Spinal cord (tissue), 10 donors: Measurements from ENCODE around the gene SLC22A15. TPM values are rescaled to one million over a fixed set of nuclear protein-coding genes. Genes with fewer than 3 reads are reported as not detected.
"Not testable (repeated sequence)": the region's sequence is repeated elsewhere in the genome, so short reads cannot be mapped to it uniquely, and the experiment has no call there.

Experiments
- DNase-seq, 6 donors: peaks; one replicate each; pipeline versions ENCODE4 v3.0.0 to v3.0.0-alpha.2; 2013 to 2015; ENCODE audit warnings: low spot score in 6 of 6, low read depth in 4 of 6
- H3K27ac ChIP-seq: one replicate; pipeline ENCODE4 v1.5.1; 2013; ENCODE audit warnings: low read depth, low read length, control low read depth
- H3K27me3 ChIP-seq: one replicate; pipeline ENCODE4 v1.6.1; 2013; ENCODE audit warnings: low read length; ENCODE audit not compliant: control insufficient read depth, insufficient read depth
- H3K36me3 ChIP-seq: one replicate; pipeline ENCODE4 v1.6.1; 2013; ENCODE audit warnings: low read length; ENCODE audit not compliant: control insufficient read depth, insufficient read depth
- H3K4me1 ChIP-seq: one replicate; pipeline ENCODE4 v1.6.1; 2013; ENCODE audit warnings: low read length; ENCODE audit not compliant: control insufficient read depth, insufficient read depth
- H3K4me3 ChIP-seq: one replicate; pipeline ENCODE4 v1.5.1; 2013; ENCODE audit warnings: low read depth, low read length, control low read depth
- H3K9me3 ChIP-seq: one replicate; pipeline ENCODE4 v1.6.1; 2013; ENCODE audit warnings: low read length; ENCODE audit not compliant: control insufficient read depth, insufficient read depth
- WGBS: methylation state at CpG from one replicate; pipeline ENCODE4 v1.1.5; 2013; ENCODE audit warnings: missing lambda C conversion rate; ENCODE audit not compliant: insufficient coverage; 5-methylcytosine and 5-hydroxymethylcytosine counted together
- polyA plus RNA-seq, 2 donors: library from polyadenylated mRNA; unstranded; fragments of 120-200 nt; gene quantifications; one replicate each; pipeline ENCODE4 v1.2.1, GENCODE V29; 2013; ENCODE audit not compliant: insufficient read length in 2 of 2
- total RNA-seq, 2 donors: library from RNA; depleted of rRNA in 1 of 2; stranded (reverse); fragments of 120-200 nt in 1 of 2; fragments of >200 nt in 1 of 2; gene quantifications; one replicate each; pipeline versions ENCODE4 v1.2.3 to v1.2.4, GENCODE V29; 2013 to 2014
- donor health status: healthy.

Gene SLC22A15
- total and polyA plus RNA-seq, 4 donors = 10.0 to 36.0 (median 23.1) TPM

DNA sequence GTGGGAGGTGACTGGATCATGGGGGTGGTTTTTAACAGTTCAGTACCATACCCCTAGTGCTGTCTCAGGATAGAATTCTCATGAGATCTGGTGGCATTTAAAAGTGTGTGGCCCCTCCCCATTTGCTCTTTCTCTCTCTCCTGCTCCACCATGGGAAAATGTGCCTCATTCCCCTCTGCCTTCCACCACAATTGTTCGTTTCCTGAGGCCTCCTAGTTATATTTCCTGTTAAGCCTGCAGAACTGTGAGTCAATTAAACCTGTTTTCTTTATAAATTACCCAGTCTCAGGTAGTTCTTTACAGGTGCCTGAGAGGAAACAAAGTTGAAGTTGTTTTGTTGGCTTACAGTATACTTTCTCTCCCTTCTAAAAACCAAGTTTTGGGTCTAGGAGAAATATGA is 23.1 kb upstream of the SLC22A15 start:
- H3K36me3 ChIP-seq = no peaks in the 10 kb centered on the region
- no peak overlapping the region for H3K27ac ChIP-seq
- H3K4me1 ChIP-seq = no peaks in the 10 kb centered on the region
- no CpG with 5 or more reads among the region's 1 CpG for WGBS
- H3K4me3 ChIP-seq = no peak overlapping the region
- no peak for DNase-seq
- H3K9me3 ChIP-seq = no peaks in the 10 kb centered on the region
- H3K27me3 ChIP-seq = no peaks in the 10 kb centered on the region

DNA sequence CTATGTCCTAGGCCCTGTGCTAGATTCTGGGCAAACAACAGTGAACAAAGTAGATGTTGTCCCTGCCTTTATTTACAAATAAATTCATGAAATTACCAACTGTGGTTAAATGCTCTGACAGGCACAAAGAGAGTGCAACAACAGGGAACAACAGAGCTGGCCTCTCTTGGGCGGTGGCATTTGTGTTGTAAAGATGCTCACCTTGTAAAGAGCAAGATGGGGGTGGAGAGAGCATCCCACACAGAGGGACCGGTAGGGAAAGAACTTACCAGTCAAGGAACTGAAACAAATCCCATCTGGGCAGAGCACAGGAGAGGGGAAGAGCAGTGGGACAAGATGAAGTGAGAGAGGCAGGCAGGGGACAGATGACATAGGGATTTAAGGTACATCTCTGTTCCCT is 21.6 kb upstream of the SLC22A15 start:
- no peaks in the 10 kb centered on the region for H3K27me3 ChIP-seq
- 21% methylated on average over 2 of the region's 2 CpGs for WGBS
- no peak overlapping the region for H3K27ac ChIP-seq
- no peaks in the 10 kb centered on the region for H3K4me1 ChIP-seq
- no peaks in the 10 kb centered on the region for H3K36me3 ChIP-seq
- no peak overlapping the region for H3K4me3 ChIP-seq
- no peak for DNase-seq
- no peaks in the 10 kb centered on the region for H3K9me3 ChIP-seq

DNA sequence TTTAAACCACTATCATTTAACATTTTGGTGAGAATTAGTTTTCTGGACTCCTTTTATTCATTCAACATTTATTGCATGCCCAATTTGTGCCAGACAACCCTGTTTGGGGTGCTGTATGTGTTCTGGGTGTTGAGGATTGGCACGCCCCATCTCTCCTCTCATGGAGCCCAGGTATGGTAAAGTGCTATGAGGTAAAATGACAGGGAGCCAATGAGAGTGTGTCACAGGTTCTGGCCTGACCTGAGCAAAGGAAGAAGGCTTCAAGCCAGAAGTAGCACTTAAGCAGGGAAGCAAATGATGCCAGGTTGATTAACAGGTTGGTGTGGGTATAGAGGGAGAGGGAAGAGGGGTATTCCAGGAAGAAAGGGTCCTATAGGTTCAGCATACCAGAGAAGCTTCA is 21.1 kb upstream of the SLC22A15 start:
- no peaks in the 10 kb centered on the region for H3K4me1 ChIP-seq
- 86% methylated on average over 1 of the region's 1 CpG for WGBS
- DNase-seq = no peak
- no peaks in the 10 kb centered on the region for H3K27me3 ChIP-seq
- no peak overlapping the region for H3K27ac ChIP-seq
- no peaks in the 10 kb centered on the region for H3K36me3 ChIP-seq
- H3K9me3 ChIP-seq = no peaks in the 10 kb centered on the region
- no peak overlapping the region for H3K4me3 ChIP-seq

DNA sequence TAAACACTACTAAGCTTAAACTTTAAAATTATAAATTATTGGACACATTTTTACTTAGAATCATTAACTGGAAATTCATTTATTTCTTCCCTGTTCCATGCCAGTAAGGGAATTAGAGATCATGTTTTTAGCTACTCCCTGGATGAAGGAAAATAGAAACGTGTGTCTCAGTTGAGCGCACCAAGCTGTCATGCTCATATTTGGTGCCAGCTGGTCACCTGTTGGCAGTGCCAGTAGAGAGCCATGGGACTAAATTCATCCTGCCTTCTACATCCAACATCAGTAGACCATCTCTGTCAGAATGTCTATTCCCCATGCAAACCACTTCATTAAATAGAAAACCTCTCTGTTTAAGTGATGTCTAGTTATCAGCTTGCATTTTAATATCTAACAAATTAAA is 17.4 kb upstream of the SLC22A15 start:
- Histone ChIP-seq H3K4me3 (no peak overlapping the region), H3K9me3 (no peaks in the 10 kb centered on the region), H3K4me1 (no peaks in the 10 kb centered on the region), H3K27me3 (no peaks in the 10 kb centered on the region), H3K36me3 (no peaks in the 10 kb centered on the region), H3K27ac (no peak overlapping the region)
- 70% methylated on average over 2 of the region's 2 CpGs for WGBS
- DNase-seq = no peak

DNA sequence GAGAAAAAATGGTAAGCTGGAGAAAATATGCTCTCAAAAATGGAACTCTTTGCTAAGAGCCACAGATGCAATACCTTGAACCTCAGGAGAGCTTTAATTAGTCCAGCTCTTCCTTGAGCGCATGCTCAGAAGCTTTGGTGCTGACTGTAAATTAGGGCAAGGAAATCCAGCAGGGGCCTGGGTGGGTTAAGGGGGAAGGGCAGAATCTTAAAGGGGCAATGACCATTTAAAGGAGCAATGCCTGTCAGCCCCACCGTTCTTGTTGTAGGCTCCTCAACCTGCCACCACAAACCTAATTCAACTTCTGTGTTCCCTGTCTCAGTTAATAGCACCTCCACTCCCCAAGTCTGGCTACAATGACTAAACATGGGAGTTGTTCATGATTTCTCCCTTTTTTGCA is 6.8 kb upstream of the SLC22A15 start:
- WGBS = 0% methylated on average over 2 of the region's 2 CpGs
- no peaks in the 10 kb centered on the region for H3K36me3 ChIP-seq
- H3K4me3 ChIP-seq = no peak overlapping the region
- no peaks in the 10 kb centered on the region for H3K9me3 ChIP-seq
- H3K4me1 ChIP-seq = no peaks in the 10 kb centered on the region
- DNase-seq = peak in 4 of 6 donors; percentile 39 to 96 (median 52)
- H3K27ac ChIP-seq = no peak overlapping the region
- no peaks in the 10 kb centered on the region for H3K27me3 ChIP-seq

DNA sequence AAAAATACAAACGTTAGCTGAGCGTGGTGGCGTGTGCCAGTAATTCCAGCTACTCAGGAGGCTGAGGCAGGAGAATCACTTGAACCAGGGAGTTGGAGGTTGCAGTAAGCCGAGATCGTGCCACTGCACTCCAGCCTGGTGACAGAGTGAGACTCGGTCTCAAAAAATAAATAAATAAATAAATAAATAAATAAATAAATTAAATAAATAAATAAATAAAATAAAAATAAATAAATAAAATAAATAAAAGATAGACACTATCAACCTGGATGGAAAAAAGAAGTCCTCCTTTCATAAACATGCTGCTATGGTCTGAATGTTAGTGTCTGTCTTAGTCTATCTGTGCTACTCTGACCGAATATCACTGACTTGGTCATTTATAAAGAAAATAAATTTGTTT is 4.5 kb upstream of the SLC22A15 start:
- DNase-seq, H3K36me3 ChIP-seq: not testable (repeated sequence)
- WGBS = 100% methylated on average over 1 of the region's 7 CpGs

DNA sequence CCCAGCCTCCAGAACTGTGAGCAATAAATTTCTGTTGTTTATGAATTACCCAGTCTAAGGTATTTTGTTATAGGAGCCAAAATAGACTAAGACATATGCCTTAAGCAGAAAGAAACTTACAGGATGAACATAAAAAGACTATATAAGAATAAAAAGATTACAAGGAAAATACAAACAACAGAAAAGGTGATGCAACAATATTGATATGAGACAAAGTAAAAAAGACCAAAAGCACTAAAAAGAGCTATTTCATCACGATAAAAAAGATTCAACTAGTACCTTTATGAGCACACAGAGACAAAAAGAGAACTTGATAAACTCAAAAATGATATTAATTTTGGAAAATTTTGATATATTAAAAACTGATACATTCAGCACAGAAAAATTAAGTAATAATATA is 3.2 kb upstream of the SLC22A15 start:
- Histone ChIP-seq H3K36me3 (no peaks in the 10 kb centered on the region), H3K4me1 (peaks cover 11% of the 10 kb centered on the region), H3K4me3 (no peak overlapping the region), H3K27me3 (peaks cover 5% of the 10 kb centered on the region), H3K27ac (no peak overlapping the region), H3K9me3 (no peaks in the 10 kb centered on the region)
- WGBS = no CpG with 5 or more reads among the region's 1 CpG
- no peak for DNase-seq

More for the DNA sequence above, 4.5 kb upstream of the SLC22A15 start:
- not testable (repeated sequence) for H3K4me1 ChIP-seq, H3K27ac ChIP-seq, H3K4me3 ChIP-seq, H3K27me3 ChIP-seq, H3K9me3 ChIP-seq

DNA sequence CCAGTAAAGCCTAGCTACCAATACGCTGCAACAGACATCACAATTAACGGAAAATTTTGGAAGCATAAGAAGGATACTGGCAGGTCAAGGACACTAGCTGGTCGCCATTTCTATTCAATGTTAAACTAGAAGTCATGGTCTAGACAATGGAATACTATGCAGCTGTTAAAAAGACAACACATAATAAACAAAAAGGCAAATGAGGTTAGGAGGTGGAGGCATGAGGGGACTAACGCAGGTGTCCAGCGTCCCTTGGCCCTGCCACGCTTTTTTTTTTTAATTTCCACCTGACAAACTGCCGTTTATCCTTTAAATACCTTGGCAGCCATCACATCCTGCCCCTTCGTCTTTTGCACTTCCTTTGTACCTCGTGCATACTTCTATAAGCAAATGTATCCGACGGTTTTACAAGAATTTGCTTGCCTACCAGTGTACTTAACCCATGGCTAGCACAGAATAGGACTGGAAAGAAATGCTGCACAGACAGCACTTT is 698 bp upstream of the SLC22A15 start:
- Histone ChIP-seq H3K9me3 (no peaks in the 10 kb centered on the region), H3K27me3 (peaks cover 5% of the 10 kb centered on the region), H3K4me3 (peak overlapping the region; percentile 63), H3K27ac (peak overlapping the region; percentile 61), H3K36me3 (no peaks in the 10 kb centered on the region), H3K4me1 (peaks cover 11% of the 10 kb centered on the region)
- no peak for DNase-seq
- WGBS = 42% methylated on average over 8 of the region's 11 CpGs

DNA sequence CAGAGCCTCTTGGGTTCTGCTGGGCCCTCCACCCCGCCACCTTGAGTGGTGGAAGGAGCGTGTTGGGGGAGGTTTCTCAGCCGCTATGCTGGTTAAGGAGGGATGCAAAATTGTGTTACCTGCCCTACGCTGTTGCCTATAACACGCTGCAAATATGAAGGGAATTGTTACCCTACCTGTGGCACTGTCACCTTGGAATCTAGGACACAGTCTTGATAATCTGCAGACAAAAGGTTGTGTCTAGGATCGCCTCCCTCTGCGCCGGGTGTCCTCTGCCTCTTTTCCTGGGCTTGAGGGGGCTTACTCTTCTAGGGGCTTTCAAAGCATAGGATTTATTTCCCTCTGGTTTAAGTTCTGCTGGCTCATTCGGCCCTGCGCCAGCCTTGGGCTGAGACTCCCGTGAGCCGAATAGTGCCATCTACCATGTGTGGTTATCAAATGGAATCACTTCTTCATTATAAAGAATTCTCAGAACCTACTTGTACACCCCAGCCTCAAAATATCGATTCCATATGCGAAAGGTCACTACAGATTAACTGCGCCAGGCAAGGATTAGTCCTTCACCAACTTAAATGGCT is 697 bp downstream of the SLC22A15 start:
- H3K4me1 ChIP-seq = peaks cover 11% of the 10 kb centered on the region
- peak in 5 of 6 donors; percentile 17 to 82 (median 28) for DNase-seq
- H3K27ac ChIP-seq = peak overlapping the region; percentile 64
- H3K9me3 ChIP-seq = no peaks in the 10 kb centered on the region
- peaks cover 5% of the 10 kb centered on the region for H3K27me3 ChIP-seq
- H3K4me3 ChIP-seq = peak overlapping the region; percentile 63
- no peaks in the 10 kb centered on the region for H3K36me3 ChIP-seq
- 33% methylated on average over 11 of the region's 15 CpGs for WGBS

DNA sequence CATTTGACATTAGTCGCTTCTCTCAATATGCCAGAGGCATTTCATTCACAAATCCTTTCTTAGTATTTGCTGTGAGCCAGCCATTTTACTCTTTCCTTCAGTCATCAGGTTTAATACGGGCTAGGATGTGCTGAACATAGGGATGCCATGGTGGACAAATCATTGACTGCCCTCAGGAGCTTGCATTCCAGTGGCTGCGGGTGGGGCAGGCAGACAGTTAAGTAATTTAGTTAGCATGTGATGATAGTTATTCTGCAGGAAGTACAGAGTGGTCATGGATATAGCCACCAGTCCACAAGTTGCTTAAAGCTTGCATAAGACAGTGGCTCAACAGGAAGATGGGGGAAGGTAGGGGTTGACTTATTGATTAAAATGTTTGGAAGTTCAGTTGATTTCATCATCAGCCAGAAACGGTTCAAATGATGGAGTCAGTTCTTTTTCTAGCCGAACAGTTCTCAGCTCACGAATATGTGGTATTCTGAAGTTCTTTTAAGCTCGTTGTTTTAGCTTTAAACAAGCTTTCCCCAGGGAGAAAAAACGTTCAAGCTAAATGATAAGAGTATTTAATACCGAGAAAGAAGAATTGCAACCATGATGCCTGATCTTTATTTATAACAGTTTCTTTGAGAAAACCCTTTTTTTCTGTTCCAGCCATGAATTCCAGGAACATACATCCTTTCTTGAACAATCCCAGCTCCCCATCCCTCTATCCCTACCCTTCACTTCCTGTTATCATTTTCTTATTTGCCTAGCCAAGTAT is 1.4 kb downstream of the SLC22A15 start:
- H3K4me3 ChIP-seq = peak overlapping the region; percentile 63
- H3K36me3 ChIP-seq = no peaks in the 10 kb centered on the region
- peaks cover 11% of the 10 kb centered on the region for H3K4me1 ChIP-seq
- peak in 1 of 6 donors; percentile 22 for DNase-seq
- 64% methylated on average over 7 of the region's 9 CpGs for WGBS
- peaks cover 5% of the 10 kb centered on the region for H3K27me3 ChIP-seq
- H3K9me3 ChIP-seq = no peaks in the 10 kb centered on the region
- peak overlapping the region; percentile 64 for H3K27ac ChIP-seq
